Measurements from ENCODE around the gene PYY. TPM values are rescaled to one million over a fixed set of nuclear protein-coding genes. Genes with fewer than 3 reads are reported as not detected.
A peak's percentile ranks its signal among the peaks of the same experiment; 100 is the strongest.
"Not testable (repeated sequence)": the region's sequence is repeated elsewhere in the genome, so short reads cannot be mapped to it uniquely, and the experiment has no call there.

The PYY gene
- polyA plus RNA-seq, result not detected

- Mint-ChIP-seq H3K4me3 (peak within 1 kb of the TSS in 1 of 4 donors; percentile 60), H3K4me1 (peaks cover 0 to 5% (median 0%) of the 10 kb centered on the region in 3 donors), H3K9me3 (peaks cover 0 to 3% (median 0%) of the 10 kb centered on the region in 3 donors), H3K36me3 (peaks cover 2% of the 10 kb centered on the region), H3K27ac (no peak within 1 kb of the TSS), H3K27me3 (peaks cover 32% of the 10 kb centered on the region)
These were observed at the start of gene PYY for GRCh38 chr17:43953746-43954145. Gene PYY, minus strand, starts transcription at chr17:43953940. Its CDS starts 457 bp downstream, at chr17:43953483.

GRCh38 chr17:44002141-44002848 lies 48.6 kb upstream of the PYY start:
- H3K9me3 Mint-ChIP-seq, result peaks cover 0 to 4% (median 0%) of the 10 kb centered on the region in 3 donors
- peaks cover 0 to 6% (median 6%) of the 10 kb centered on the region in 3 donors for H3K4me1 Mint-ChIP-seq
- H3K27me3 Mint-ChIP-seq, result peaks cover 19% of the 10 kb centered on the region
- no peaks in the 10 kb centered on the region for H3K36me3 Mint-ChIP-seq
- no peak overlapping the region for H3K27ac Mint-ChIP-seq
- peak overlapping the region in 1 of 4 donors; percentile 25 for H3K4me3 Mint-ChIP-seq

GRCh38 chr17:44001461-44001920 lies 47.8 kb upstream of the PYY start:
- H3K4me1 Mint-ChIP-seq, result peaks cover 0 to 6% (median 3%) of the 10 kb centered on the region in 3 donors
- no peak overlapping the region for H3K27ac Mint-ChIP-seq
- H3K27me3 Mint-ChIP-seq, result peaks cover 19% of the 10 kb centered on the region
- no peaks in the 10 kb centered on the region for H3K36me3 Mint-ChIP-seq
- peak overlapping the region in 1 of 4 donors; percentile 25 for H3K4me3 Mint-ChIP-seq
- peaks cover 0 to 4% (median 0%) of the 10 kb centered on the region in 3 donors for H3K9me3 Mint-ChIP-seq

GRCh38 chr17:44000871-44001460 lies 47.2 kb upstream of the PYY start:
- H3K27me3 Mint-ChIP-seq, result peaks cover 17% of the 10 kb centered on the region
- no peaks in the 10 kb centered on the region for H3K36me3 Mint-ChIP-seq
- no peak overlapping the region for H3K27ac Mint-ChIP-seq
- H3K9me3 Mint-ChIP-seq, result peaks cover 0 to 3% (median 0%) of the 10 kb centered on the region in 3 donors
- H3K4me3 Mint-ChIP-seq, result no peak overlapping the region
- peaks cover 0 to 1% (median under 1%) of the 10 kb centered on the region in 3 donors for H3K4me1 Mint-ChIP-seq

- no peak overlapping the region for H3K4me3 Mint-ChIP-seq
- peaks cover 0 to 3% (median 0%) of the 10 kb centered on the region in 3 donors for H3K9me3 Mint-ChIP-seq
- H3K36me3 Mint-ChIP-seq, result no peaks in the 10 kb centered on the region
- no peaks in the 10 kb centered on the region for H3K4me1 Mint-ChIP-seq
- H3K27ac Mint-ChIP-seq, result no peak overlapping the region
- peaks cover 17% of the 10 kb centered on the region for H3K27me3 Mint-ChIP-seq
These were observed 46.6 kb upstream of the PYY start for GRCh38 chr17:44000141-44000860.

GRCh38 chr17:43999024-43999423 lies 45.3 kb upstream of the PYY start:
- no peak overlapping the region for H3K4me3 Mint-ChIP-seq
- H3K9me3 Mint-ChIP-seq, result no peaks in the 10 kb centered on the region
- H3K27me3 Mint-ChIP-seq, result peaks cover 13% of the 10 kb centered on the region
- peaks cover 0 to 3% (median 0%) of the 10 kb centered on the region in 3 donors for H3K4me1 Mint-ChIP-seq
- no peaks in the 10 kb centered on the region for H3K36me3 Mint-ChIP-seq
- H3K27ac Mint-ChIP-seq, result no peak overlapping the region

GRCh38 chr17:43998552-43998951 lies 44.8 kb upstream of the PYY start:
- no peak overlapping the region for H3K27ac Mint-ChIP-seq
- H3K4me3 Mint-ChIP-seq, result no peak overlapping the region
- peaks cover 13% of the 10 kb centered on the region for H3K27me3 Mint-ChIP-seq
- H3K4me1 Mint-ChIP-seq, result peaks cover 0 to 3% (median 0%) of the 10 kb centered on the region in 3 donors
- no peaks in the 10 kb centered on the region for H3K36me3 Mint-ChIP-seq
- H3K9me3 Mint-ChIP-seq, result no peaks in the 10 kb centered on the region

GRCh38 chr17:43997180-43997579 lies 43.4 kb upstream of the PYY start:
- H3K9me3 Mint-ChIP-seq, H3K27ac Mint-ChIP-seq, H3K4me3 Mint-ChIP-seq, H3K4me1 Mint-ChIP-seq, H3K36me3 Mint-ChIP-seq: not testable (repeated sequence)
- peaks cover 13% of the 10 kb centered on the region for H3K27me3 Mint-ChIP-seq

GRCh38 chr17:43995150-43995471 lies 41.4 kb upstream of the PYY start:
- no peaks in the 10 kb centered on the region for H3K36me3 Mint-ChIP-seq
- H3K9me3 Mint-ChIP-seq, result no peaks in the 10 kb centered on the region
- H3K4me3 Mint-ChIP-seq, result peak overlapping the region in 1 of 4 donors; percentile 33
- peaks cover 10% of the 10 kb centered on the region for H3K27me3 Mint-ChIP-seq
- no peak overlapping the region for H3K27ac Mint-ChIP-seq
- peaks cover 0 to 3% (median 0%) of the 10 kb centered on the region in 3 donors for H3K4me1 Mint-ChIP-seq

- H3K4me1 Mint-ChIP-seq, result peaks cover 0 to 3% (median 0%) of the 10 kb centered on the region in 3 donors
- H3K36me3 Mint-ChIP-seq, result no peaks in the 10 kb centered on the region
- H3K27ac Mint-ChIP-seq, result no peak overlapping the region
- no peaks in the 10 kb centered on the region for H3K9me3 Mint-ChIP-seq
- H3K27me3 Mint-ChIP-seq, result peaks cover 10% of the 10 kb centered on the region
- H3K4me3 Mint-ChIP-seq, result peak overlapping the region in 1 of 4 donors; percentile 47
These were observed 40.8 kb upstream of the PYY start for GRCh38 chr17:43994272-43995149.

- Mint-ChIP-seq H3K4me3 (peak overlapping the region in 1 of 4 donors; percentile 31), H3K4me1 (peaks cover 0 to 3% (median 0%) of the 10 kb centered on the region in 3 donors), H3K27ac (no peak overlapping the region), H3K36me3 (no peaks in the 10 kb centered on the region), H3K27me3 (peaks cover 8% of the 10 kb centered on the region), H3K9me3 (no peaks in the 10 kb centered on the region)
These were observed 38.9 kb upstream of the PYY start for GRCh38 chr17:43992641-43993040.

GRCh38 chr17:43988301-43988700 lies 34.6 kb upstream of the PYY start:
- no peak overlapping the region for H3K27ac Mint-ChIP-seq
- H3K36me3 Mint-ChIP-seq, result no peaks in the 10 kb centered on the region
- H3K9me3 Mint-ChIP-seq, result no peaks in the 10 kb centered on the region
- no peak overlapping the region for H3K4me3 Mint-ChIP-seq
- H3K27me3 Mint-ChIP-seq, result peaks cover 21% of the 10 kb centered on the region
- H3K4me1 Mint-ChIP-seq, result peaks cover 1 to 5% (median 1%) of the 10 kb centered on the region in 3 donors

GRCh38 chr17:43987131-43988021 lies 33.6 kb upstream of the PYY start:
- peak overlapping the region in 1 of 3 donors; percentile 20 for H3K27ac Mint-ChIP-seq
- no peak overlapping the region for H3K4me3 Mint-ChIP-seq
- peaks cover 30% of the 10 kb centered on the region for H3K27me3 Mint-ChIP-seq
- H3K36me3 Mint-ChIP-seq, result no peaks in the 10 kb centered on the region
- H3K4me1 Mint-ChIP-seq, result peaks cover 1 to 5% (median 1%) of the 10 kb centered on the region in 3 donors
- no peaks in the 10 kb centered on the region for H3K9me3 Mint-ChIP-seq

Measured in IgD-negative memory B cell (primary cell).